ENCODE measurements around the gene PDE3B.
A peak's percentile ranks its signal among the peaks of the same experiment; 100 is the strongest.
"Not testable (repeated sequence)": the region's sequence is repeated elsewhere in the genome, so short reads cannot be mapped to it uniquely, and the experiment has no call there.

Gene PDE3B

DNA sequence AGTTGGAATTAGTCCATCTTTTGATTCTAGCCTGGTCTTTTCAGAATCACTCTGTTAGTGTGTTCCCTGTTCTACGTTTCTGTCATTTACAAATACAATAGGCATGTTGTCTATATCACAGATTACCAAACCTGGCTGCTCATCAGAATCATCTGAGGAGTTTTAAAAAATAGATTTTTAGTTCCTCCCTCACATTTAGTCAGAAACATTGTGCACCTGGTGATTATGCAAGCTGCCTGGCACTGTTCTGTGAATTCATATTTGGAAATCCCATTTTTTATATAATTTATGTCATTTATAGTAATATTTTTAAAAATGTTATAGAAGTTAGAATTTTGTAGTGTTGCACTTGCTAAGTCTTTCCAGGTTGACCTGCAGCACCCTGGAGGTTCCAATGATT is 107.3 kb downstream of the PDE3B start:
- DNase-seq: no peak

- DNase-seq: no peak
These were observed 108.4 kb downstream of the PDE3B start for GRCh38 chr11:14751975-14752407.

- DNase-seq: peak; percentile 3
These were observed 111.5 kb downstream of the PDE3B start for GRCh38 chr11:14755140-14755539.

- DNase-seq: no peak
These were observed 112.7 kb downstream of the PDE3B start for GRCh38 chr11:14756349-14756748.

GRCh38 chr11:14759300-14760012 is 115.9 kb downstream of the PDE3B start:
- DNase-seq: not testable (repeated sequence)

- no peak for DNase-seq
These were observed 120.6 kb downstream of the PDE3B start for GRCh38 chr11:14764179-14764578.

- peak; percentile 7 for DNase-seq
These were observed 121.2 kb downstream of the PDE3B start for GRCh38 chr11:14764579-14765527.

DNA sequence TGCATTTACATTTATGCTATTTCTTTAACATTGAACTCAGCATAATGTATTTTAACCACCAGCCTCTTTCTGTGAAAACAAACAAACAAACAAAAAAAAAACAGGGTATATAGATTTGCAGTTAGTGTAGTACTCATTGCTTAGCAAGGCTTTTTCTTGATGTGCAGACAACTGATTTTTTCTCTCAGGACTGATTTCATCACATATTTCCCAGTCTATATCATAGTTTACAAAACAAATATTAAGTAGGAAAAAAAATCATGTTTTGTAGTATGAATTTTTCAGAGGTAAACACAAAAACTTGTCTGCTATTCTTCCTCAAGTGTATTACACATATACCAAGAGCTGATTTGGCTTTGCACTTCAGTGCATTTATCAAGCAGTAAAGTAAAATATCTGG is 123.0 kb downstream of the PDE3B start:
- no peak for DNase-seq

GRCh38 chr11:14768526-14769188 is 125.1 kb downstream of the PDE3B start:
- no peak for DNase-seq

DNA sequence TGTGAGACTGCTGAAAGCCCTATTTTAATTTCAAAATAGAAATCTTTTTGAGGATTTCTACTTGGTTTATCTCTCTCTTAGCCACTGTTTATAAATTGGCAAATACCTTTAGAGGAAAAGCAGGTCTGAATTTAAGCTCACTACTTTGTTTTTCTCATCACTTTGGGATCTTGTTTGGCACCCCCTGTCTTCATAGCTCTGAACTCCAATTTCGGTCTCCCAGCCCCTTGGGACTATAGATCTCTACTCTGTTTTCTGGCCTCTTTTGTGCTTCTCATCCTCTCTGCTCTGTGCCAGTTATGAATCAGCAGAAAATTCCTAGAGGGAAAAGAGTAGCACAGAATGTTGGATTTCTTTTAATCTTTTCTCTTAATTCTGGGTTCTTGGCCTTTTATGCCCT is 130.2 kb downstream of the PDE3B start:
- no peak for DNase-seq

- no peak for DNase-seq
These were observed 131.1 kb downstream of the PDE3B start for GRCh38 chr11:14774721-14775120.

GRCh38 chr11:14775897-14776296 is 132.3 kb downstream of the PDE3B start:
- no peak for DNase-seq

GRCh38 chr11:14778460-14778859 is 134.9 kb downstream of the PDE3B start:
- DNase-seq: not testable (repeated sequence)

GRCh38 chr11:14783788-14784187 is 140.2 kb downstream of the PDE3B start:
- no peak for DNase-seq

DNA sequence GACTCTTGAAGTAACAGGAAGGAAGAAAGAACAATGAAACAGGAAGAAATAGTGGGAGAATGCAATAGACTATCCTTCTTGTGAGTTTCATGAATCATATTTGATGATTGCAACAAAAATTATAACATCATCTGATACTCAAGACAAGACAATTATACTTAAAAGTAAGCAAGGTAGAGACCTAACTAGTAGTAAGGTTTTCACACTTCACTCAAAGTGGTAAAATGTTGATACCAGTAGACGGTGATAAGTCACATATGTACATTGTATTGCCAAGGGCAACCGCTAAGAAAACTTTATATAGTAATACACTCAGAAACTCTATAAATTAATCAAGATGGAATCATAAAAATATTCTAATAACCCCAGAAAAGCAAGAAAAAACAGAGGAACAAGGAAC is 140.6 kb downstream of the PDE3B start:
- DNase-seq: peak; percentile 4

GRCh38 chr11:14789879-14790484 is 146.4 kb downstream of the PDE3B start:
- DNase-seq: peak; percentile 42

DNA sequence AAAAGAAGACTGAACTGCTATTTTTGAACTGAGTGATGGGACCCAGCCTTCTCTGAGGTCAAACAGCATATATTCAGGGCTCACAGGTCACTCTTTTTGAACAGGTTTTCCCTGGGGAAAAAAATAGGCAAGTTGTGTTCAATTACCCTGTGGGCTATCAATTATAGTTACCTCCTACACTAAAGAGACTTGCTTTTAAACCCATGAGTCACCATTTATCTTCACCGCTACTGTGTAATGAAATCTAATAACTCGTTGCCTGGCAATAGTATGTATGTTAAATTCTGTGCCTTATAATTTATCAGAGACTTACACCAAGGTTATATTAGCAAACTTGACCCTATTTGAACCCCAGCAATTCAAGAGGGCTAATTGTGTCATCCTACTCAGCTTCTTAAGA is 149.9 kb downstream of the PDE3B start:
- DNase-seq: no peak

DNA sequence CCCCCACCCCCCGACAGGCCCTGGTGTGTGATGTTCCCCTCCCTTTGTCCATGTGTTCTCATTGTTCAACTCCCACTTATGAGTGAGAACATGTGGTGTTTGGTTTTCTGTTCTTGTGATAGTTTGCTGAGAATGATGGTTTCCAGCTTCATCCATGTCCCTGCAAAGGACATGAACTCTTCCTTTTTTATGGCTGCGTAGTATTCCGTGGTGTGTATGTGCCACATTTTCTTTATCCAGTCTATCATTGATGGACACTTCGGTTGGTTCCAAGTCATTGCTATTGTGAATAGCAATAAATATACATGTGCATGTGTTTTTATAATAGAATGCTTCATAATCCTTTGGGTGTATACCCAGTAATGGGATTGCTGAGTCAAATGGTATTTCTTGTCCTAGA is 152.4 kb downstream of the PDE3B start:
- DNase-seq: not testable (repeated sequence)

- no peak for DNase-seq
These were observed 160.2 kb downstream of the PDE3B start for GRCh38 chr11:14803846-14804245.

- DNase-seq: no peak
These were observed 165.9 kb downstream of the PDE3B start for GRCh38 chr11:14809466-14809865.

DNA sequence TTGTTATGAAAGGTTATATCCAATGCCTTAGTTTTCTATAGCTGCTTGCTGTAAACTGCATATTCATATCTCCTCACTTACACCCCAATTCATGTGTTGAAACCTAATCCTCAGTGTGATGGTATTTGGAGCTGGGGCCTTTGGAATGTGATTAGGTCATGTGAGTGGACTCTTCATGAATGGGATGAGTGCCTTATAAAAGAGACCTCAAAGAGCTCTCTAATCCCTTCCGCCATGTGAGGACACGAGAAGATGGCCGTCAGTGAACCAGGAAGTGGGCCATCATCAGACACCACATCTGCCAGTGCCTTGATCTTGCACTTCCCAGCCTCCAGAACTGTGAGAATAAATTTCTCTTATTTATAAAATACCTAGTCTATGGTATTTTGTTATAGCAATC is 169.2 kb downstream of the PDE3B start:
- DNase-seq: no peak

GRCh38 chr11:14813516-14813915 is 169.9 kb downstream of the PDE3B start:
- peak; percentile 46 for DNase-seq

DNA sequence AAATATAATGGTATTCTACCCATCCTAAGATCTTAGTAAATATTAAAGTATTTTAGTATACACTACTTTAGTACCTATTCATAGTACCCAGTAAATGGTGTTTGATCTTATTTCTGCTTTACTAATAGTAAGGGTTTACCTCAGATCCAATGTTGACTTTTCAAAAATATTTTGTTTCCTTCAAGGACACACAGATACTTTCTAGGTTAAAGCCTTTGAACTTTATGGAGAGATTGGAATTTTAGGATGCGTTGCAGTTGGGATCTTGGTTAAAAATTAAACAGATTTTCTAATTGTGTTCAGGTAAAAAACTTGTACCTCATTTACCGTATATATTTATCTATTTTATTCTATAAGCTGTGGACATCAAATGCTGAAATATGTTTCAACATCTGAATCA is 175.2 kb downstream of the PDE3B start:
- DNase-seq: no peak

Measured in suppressor macrophage treated with lipopolysaccharide for 4 hours (primary cell).